ENCODE results near the gene NUB1. TPM values are rescaled to one million over a fixed set of nuclear protein-coding genes. Genes with fewer than 3 reads are reported as not detected.

The NUB1 gene
- total RNA-seq, 1 experiment from 2014 or later, result 48.5 TPM

DNA sequence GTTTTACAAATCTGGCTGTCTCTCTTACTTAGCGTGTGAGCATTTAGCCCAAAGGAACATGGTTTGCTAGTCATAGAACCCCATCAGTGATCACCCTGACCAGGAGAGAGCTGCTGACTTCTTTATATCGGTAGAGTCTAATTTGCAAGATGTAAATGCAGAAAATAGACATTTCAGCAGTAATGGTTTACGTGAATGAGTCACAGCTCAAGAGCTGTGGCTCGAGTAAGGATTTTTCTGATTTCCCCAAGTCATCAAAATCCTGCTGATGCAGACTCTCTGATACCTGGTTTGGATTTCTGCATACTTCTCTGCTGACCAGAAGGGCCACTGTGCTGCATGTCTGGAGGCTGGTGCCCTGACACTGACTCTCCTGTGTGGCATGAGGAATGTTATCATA, 25.7 kb downstream of the NUB1 start:
- Histone ChIP-seq H2BK15ac (ENCODE audit: low read depth, low read length) (no peak overlapping the region), H3K9ac (ENCODE audit: extremely low read depth, insufficient read length, low read length) (no peak overlapping the region), H3K18ac (ENCODE audit: insufficient read length, low read depth, low read length) (no peak overlapping the region), H3K56ac (ENCODE audit: insufficient read length, low read depth, low read length) (no peak overlapping the region), H3K27me3 (ENCODE audit: insufficient read depth, low read length) (no peaks in the 10 kb centered on the region), H3K27ac (ENCODE audit: insufficient read length, low read depth, low read length) (no peak overlapping the region), H2BK120ac (ENCODE audit: low read depth, low read length, poor library complexity, severe bottlenecking) (no peak overlapping the region), H4K5ac (ENCODE audit: insufficient read length, low read depth, low read length) (no peak overlapping the region), H2AK5ac (ENCODE audit: insufficient read length, low read length) (no peak overlapping the region), H3T11ph (ENCODE audit: low read length) (no peak overlapping the region), H3K23ac (ENCODE audit: insufficient read length, low read depth, low read length) (no peak overlapping the region), H3K14ac (ENCODE audit: insufficient read depth, low read length) (no peak overlapping the region; the same call in 1 of the 2 replicates), H4K91ac (ENCODE audit: insufficient read length, low read depth, low read length) (no peak overlapping the region), H3K4me2 (ENCODE audit: insufficient read depth, insufficient read length, low read length) (no peak overlapping the region), H2BK20ac (ENCODE audit: low read depth, low read length, poor library complexity, severe bottlenecking) (no peak overlapping the region), H3K9me3 (ENCODE audit: control insufficient read depth, low read depth, low read length) (no peaks in the 10 kb centered on the region), H3K23me2 (ENCODE audit: insufficient read length, low read depth, low read length, poor library complexity, severe bottlenecking) (no peaks in the 10 kb centered on the region), H4K20me1 (ENCODE audit: control insufficient read depth, insufficient read depth, insufficient read length) (no peaks in the 10 kb centered on the region), H3K4me1 (ENCODE audit: insufficient read depth, low read length) (no peaks in the 10 kb centered on the region), H3K79me1 (ENCODE audit: insufficient read depth, low read depth, low read length, poor library complexity, severe bottlenecking) (no peaks in the 10 kb centered on the region), H2BK12ac (ENCODE audit: insufficient read length, low read depth, low read length) (no peak overlapping the region), H2AFZ (ENCODE audit: low read length) (no peak overlapping the region), H3K79me2 (ENCODE audit: insufficient read depth, low read length) (no peaks in the 10 kb centered on the region), H3K4ac (ENCODE audit: low read depth, low read length) (no peak overlapping the region), H4K8ac (replicated peaks; ENCODE audit: insufficient read length, low read depth, low read length) (no peak overlapping the region), H2BK5ac (ENCODE audit: insufficient read length, low read length) (no peak overlapping the region)
- Mint-ChIP-seq H3K4me3 (no peak overlapping the region), H3K4me1 (peaks cover 5 to 6% of the 10 kb centered on the region in 2 experiments), H3K27me3 (ENCODE audit: low read depth) (no peaks in the 10 kb centered on the region), H3K36me3 (ENCODE audit: insufficient read depth in 1 of 3, low read depth in 3 of 3) (peaks cover 2 to 36% (median 35%) of the 10 kb centered on the region in 3 experiments; a peak in 6 of 7 replicates), H3K27ac (no peak overlapping the region), H3K9me3 (no peaks in the 10 kb centered on the region)
- TF ChIP-seq, protein P1, sequence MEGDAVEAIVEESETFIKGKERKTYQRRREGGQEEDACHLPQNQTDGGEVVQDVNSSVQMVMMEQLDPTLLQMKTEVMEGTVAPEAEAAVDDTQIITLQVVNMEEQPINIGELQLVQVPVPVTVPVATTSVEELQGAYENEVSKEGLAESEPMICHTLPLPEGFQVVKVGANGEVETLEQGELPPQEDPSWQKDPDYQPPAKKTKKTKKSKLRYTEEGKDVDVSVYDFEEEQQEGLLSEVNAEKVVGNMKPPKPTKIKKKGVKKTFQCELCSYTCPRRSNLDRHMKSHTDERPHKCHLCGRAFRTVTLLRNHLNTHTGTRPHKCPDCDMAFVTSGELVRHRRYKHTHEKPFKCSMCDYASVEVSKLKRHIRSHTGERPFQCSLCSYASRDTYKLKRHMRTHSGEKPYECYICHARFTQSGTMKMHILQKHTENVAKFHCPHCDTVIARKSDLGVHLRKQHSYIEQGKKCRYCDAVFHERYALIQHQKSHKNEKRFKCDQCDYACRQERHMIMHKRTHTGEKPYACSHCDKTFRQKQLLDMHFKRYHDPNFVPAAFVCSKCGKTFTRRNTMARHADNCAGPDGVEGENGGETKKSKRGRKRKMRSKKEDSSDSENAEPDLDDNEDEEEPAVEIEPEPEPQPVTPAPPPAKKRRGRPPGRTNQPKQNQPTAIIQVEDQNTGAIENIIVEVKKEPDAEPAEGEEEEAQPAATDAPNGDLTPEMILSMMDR (conservative IDR thresholded peaks at IDR 0.05), result no peak
- no CpG with 5 or more reads among the region's 4 CpGs for WGBS (ENCODE audit: extremely low coverage, insufficient read length, low lambda C conversion rate)
- no peak for DNase-seq
